MM.1S (cell line): ENCODE data around the gene QSOX1.

Source experiments
- DNase-seq: peaks from one replicate; pipeline ENCODE4 v3.0.0-alpha.2; 2015
- H2AFZ ChIP-seq: fragments of 300-600 bp; sonication (generic); 2 replicates; pipeline ENCODE4 v1.6.0; 2016; ENCODE audit warnings: antibody characterized with exemption, low read length
- H3F3A ChIP-seq: fragments of 300-600 bp; sonication (generic); 2 replicates; pipeline ENCODE4 v1.6.1; 2016; ENCODE audit warnings: mild to moderate bottlenecking, antibody characterized with exemption, low read length, moderate library complexity, mixed read lengths; ENCODE audit not compliant: insufficient read depth
- H3K27ac ChIP-seq: fragments of 300-600 bp; sonication (generic); 2 replicates; pipeline ENCODE4 v1.5.1; 2016; ENCODE audit warnings: mild to moderate bottlenecking, low read length
- H3K27me3 ChIP-seq: fragments of 300-600 bp; sonication (generic); replicated peaks from 2 replicates; pipeline ENCODE4 v1.6.0; 2016; ENCODE audit warnings: low read length; ENCODE audit not compliant: insufficient read depth
- H3K36me3 ChIP-seq: fragments of 300-600 bp; sonication (generic); replicated peaks from 2 replicates; pipeline ENCODE4 v1.6.1; 2016; ENCODE audit warnings: mild to moderate bottlenecking, low read length, mixed read lengths; ENCODE audit not compliant: insufficient read depth
- H3K4me1 ChIP-seq: fragments of 300-600 bp; sonication (generic); 2 replicates; pipeline ENCODE4 v1.6.1; 2016; ENCODE audit warnings: low read length, mixed read lengths
- H3K4me2 ChIP-seq: fragments of 300-600 bp; sonication (generic); 2 replicates; pipeline ENCODE4 v1.6.0; 2016; ENCODE audit warnings: low read depth, low read length
- H3K4me3 ChIP-seq: fragments of 300-600 bp; sonication (generic); 2 replicates; pipeline ENCODE4 v1.5.1; 2016; ENCODE audit warnings: low read length, mixed read lengths
- H3K79me2 ChIP-seq: fragments of 300-600 bp; sonication (generic); 2 replicates; pipeline ENCODE4 v1.6.1; 2016; ENCODE audit warnings: mixed run types, low read length, mixed read lengths
- H3K9ac ChIP-seq: fragments of 300-600 bp; sonication (generic); 2 replicates; pipeline ENCODE4 v1.6.1; 2016; ENCODE audit warnings: low read length, mixed read lengths
- H3K9me2 ChIP-seq: fragments of 300-600 bp; sonication (generic); replicated peaks from 2 replicates; pipeline ENCODE4 v1.6.1; 2016; ENCODE audit warnings: mild to moderate bottlenecking, low read length, mixed read lengths; ENCODE audit not compliant: insufficient read depth
- H3K9me3 ChIP-seq: fragments of 300-600 bp; sonication (generic); replicated peaks from 2 replicates; pipeline ENCODE4 v1.6.1; 2016; ENCODE audit warnings: mild to moderate bottlenecking, low read length, mixed read lengths; ENCODE audit not compliant: insufficient read depth
- H4K20me1 ChIP-seq: fragments of 300-600 bp; sonication (generic); 2 replicates; pipeline ENCODE4 v1.6.1; 2016; ENCODE audit warnings: mild to moderate bottlenecking, low read length, moderate library complexity, mixed read lengths; ENCODE audit not compliant: insufficient read depth
- CTCF ChIP-seq: fragments of 300-600 bp; sonication (generic); IDR thresholded peaks from 2 replicates; pipeline ENCODE4 v1.5.1; 2016; ENCODE audit warnings: antibody characterized with exemption, low read length, mixed read lengths
- EZH2 ChIP-seq: fragments of 300-600 bp; sonication (generic); optimal IDR thresholded peaks from 2 replicates; pipeline ENCODE3; 2017; ENCODE audit warnings: low read depth, mild to moderate bottlenecking, antibody characterized with exemption, low read length, mixed read lengths
- EZH2phosphoT487 ChIP-seq: fragments of 300-600 bp; sonication (generic); IDR thresholded peaks from 2 replicates; pipeline ENCODE4 v1.6.1; 2018; ENCODE audit warnings: antibody characterized with exemption, low read length

Gene QSOX1

GRCh38 chr1:180167721-180168467 lies 13.2 kb downstream of the QSOX1 start:
- H3K27ac ChIP-seq = no peak overlapping the region
- no peaks in the 10 kb centered on the region for H3K9me3 ChIP-seq
- no peaks in the 10 kb centered on the region for H4K20me1 ChIP-seq
- H2AFZ ChIP-seq = no peak overlapping the region
- H3K27me3 ChIP-seq = no peaks in the 10 kb centered on the region
- no peak for DNase-seq
- no peaks in the 10 kb centered on the region for H3K36me3 ChIP-seq
- no peak for TF ChIP-seq CTCF
- no peak for TF ChIP-seq EZH2
- no peak for TF ChIP-seq EZH2phosphoT487
- no peak overlapping the region for H3K4me3 ChIP-seq
- H3K79me2 ChIP-seq = no peaks in the 10 kb centered on the region
- no peak overlapping the region for H3K9ac ChIP-seq
- no peaks in the 10 kb centered on the region for H3K4me1 ChIP-seq
- H3F3A ChIP-seq = no peaks in the 10 kb centered on the region
- H3K9me2 ChIP-seq = no peaks in the 10 kb centered on the region
- no peak overlapping the region for H3K4me2 ChIP-seq

GRCh38 chr1:180168786-180169639 lies 14.3 kb downstream of the QSOX1 start:
- peak; percentile 43 for DNase-seq
- H3K4me3 ChIP-seq = no peak overlapping the region
- no peaks in the 10 kb centered on the region for H3F3A ChIP-seq
- H3K9ac ChIP-seq = no peak overlapping the region
- no peak for TF ChIP-seq EZH2phosphoT487
- peak; percentile 69 for TF ChIP-seq CTCF
- H3K36me3 ChIP-seq = no peaks in the 10 kb centered on the region
- no peaks in the 10 kb centered on the region for H3K9me3 ChIP-seq
- no peak overlapping the region for H3K4me2 ChIP-seq
- no peak overlapping the region for H3K27ac ChIP-seq
- no peaks in the 10 kb centered on the region for H3K79me2 ChIP-seq
- H3K4me1 ChIP-seq = no peaks in the 10 kb centered on the region
- H4K20me1 ChIP-seq = no peaks in the 10 kb centered on the region
- no peaks in the 10 kb centered on the region for H3K27me3 ChIP-seq
- no peaks in the 10 kb centered on the region for H3K9me2 ChIP-seq
- H2AFZ ChIP-seq = no peak overlapping the region

- Histone ChIP-seq H3K79me2 (no peaks in the 10 kb centered on the region), H3F3A (no peaks in the 10 kb centered on the region), H3K27ac (no peak overlapping the region), H3K4me3 (no peak overlapping the region), H3K9me2 (no peaks in the 10 kb centered on the region), H3K36me3 (no peaks in the 10 kb centered on the region), H2AFZ (no peak overlapping the region), H3K4me2 (no peak overlapping the region), H3K4me1 (no peaks in the 10 kb centered on the region), H4K20me1 (no peaks in the 10 kb centered on the region), H3K9me3 (no peaks in the 10 kb centered on the region), H3K27me3 (no peaks in the 10 kb centered on the region), H3K9ac (no peak overlapping the region)
- DNase-seq = no peak
- TF ChIP-seq EZH2phosphoT487 (no peak), CTCF (no peak), EZH2 (no peak)
Observed at GRCh38 chr1:180169640-180170195, 15.0 kb downstream of the QSOX1 start.
